HepG2 (cell line): ENCODE data around the gene GRM1. TPM values are rescaled to one million over a fixed set of nuclear protein-coding genes. Genes with fewer than 3 reads are reported as not detected.

Experiments
- AKAP8 ChIP-seq: sonication (generic); formaldehyde crosslinking; IDR thresholded peaks from 2 replicates; pipeline ENCODE4 v1.5.1; 2020; ENCODE audit warnings: mild to moderate bottlenecking, missing genetic modification reagents
- CEBPG ChIP-seq: IDR thresholded peaks from 2 replicates; pipeline ENCODE4 v1.6.1; 2016
- CHD2 ChIP-seq: IDR thresholded peaks from 2 replicates; pipeline ENCODE4 v1.6.1; 2011; ENCODE audit warnings: low read depth, low read length, improper control_type of control experiment
- IKZF1 ChIP-seq: fragments of 450-650 bp; IDR thresholded peaks from 2 replicates; pipeline ENCODE4 v1.7.1; 2016
- JDP2 ChIP-seq: sonication (generic); formaldehyde crosslinking; IDR thresholded peaks from 2 replicates; pipeline ENCODE4 v1.8.1; 2022; ENCODE audit warnings: missing genetic modification reagents, borderline replicate concordance
- KAT7 ChIP-seq: IDR thresholded peaks from 2 replicates; pipeline ENCODE4 v1.6.1; 2018; ENCODE audit warnings: borderline replicate concordance, missing compliant biosample characterization
- KDM5A ChIP-seq: fragments of 200-600 bp; sonication (generic); IDR thresholded peaks from 2 replicates; pipeline ENCODE4 v1.7.0; 2018; ENCODE audit warnings: antibody characterized with exemption, mild to moderate bottlenecking, low read length, borderline replicate concordance
- PAWR ChIP-seq: sonication (generic); formaldehyde crosslinking; IDR thresholded peaks from 2 replicates; pipeline ENCODE4 v1.4.0; 2020; ENCODE audit warnings: missing genetic modification reagents, mild to moderate bottlenecking, borderline replicate concordance
- ZBTB7B ChIP-seq: sonication (generic); formaldehyde crosslinking; IDR thresholded peaks from 2 replicates; pipeline ENCODE4 v1.4.0; 2020; ENCODE audit warnings: missing genetic modification reagents
- ZBTB8A ChIP-seq: sonication (generic); formaldehyde crosslinking; IDR thresholded peaks from 2 replicates; pipeline ENCODE4 v1.4.0; 2020; ENCODE audit warnings: mild to moderate bottlenecking, low read depth, missing genetic modification reagents, borderline replicate concordance
- ZMYM3 ChIP-seq: sonication (generic); formaldehyde crosslinking; IDR thresholded peaks from 2 replicates; pipeline ENCODE4 v1.5.1; 2020; ENCODE audit warnings: mild to moderate bottlenecking, missing genetic modification reagents
- ZNF136 ChIP-seq: sonication (generic); formaldehyde crosslinking; IDR thresholded peaks from 2 replicates; pipeline ENCODE4 v1.8.1; 2022; ENCODE audit warnings: low read depth, mild to moderate bottlenecking, moderate library complexity, missing genetic modification reagents
- ZNF510 ChIP-seq: sonication (generic); formaldehyde crosslinking; IDR thresholded peaks from 2 replicates; pipeline ENCODE4 v1.4.0; 2020; ENCODE audit warnings: low read depth, mild to moderate bottlenecking, missing genetic modification reagents
- ZNF558 ChIP-seq: sonication (generic); formaldehyde crosslinking; IDR thresholded peaks from 2 replicates; pipeline ENCODE4 v1.9.0; 2022; ENCODE audit warnings: mild to moderate bottlenecking, missing genetic modification reagents, borderline replicate concordance
- polyA plus RNA-seq, 8 experiments: library from polyadenylated mRNA; depleted of rRNA in 3 of 8; stranded (reverse) in 7 of 8; unstranded in 1 of 8; fragments of >200 nt; fragmentation: Illumina TruSeq in 4 of 8; extraction: Trizol in 4 of 8; gene quantifications; 2 replicates each; pipeline versions ENCODE4 v1.2.1 to v1.2.3, GENCODE V29; 2011 to 2016; ENCODE audit warnings: low read depth in 4 of 8, missing spikeins in 1 of 8, mixed read lengths in 1 of 8; ENCODE audit not compliant: insufficient read depth in 1 of 8
- total RNA-seq, 5 experiments: library from RNA; depleted of rRNA; stranded (reverse); fragments of >200 nt; fragmentation: Illumina TruSeq; extraction: Trizol; gene quantifications; 2 replicates each; pipeline ENCODE4 v1.2.3, GENCODE V29; 2016; ENCODE audit warnings: low read depth in 1 of 5
- TF ChIP-seq, protein P1 (sequence below): sonication (generic); formaldehyde crosslinking; IDR thresholded peaks from 2 replicates; pipeline ENCODE4 v1.5.1; 2020; ENCODE audit warnings: missing genetic modification reagents, mild to moderate bottlenecking, borderline replicate concordance
- TF ChIP-seq, protein P2 (sequence below): sonication (generic); formaldehyde crosslinking; IDR thresholded peaks from 2 replicates; pipeline ENCODE4 v1.4.0; 2020; ENCODE audit warnings: missing genetic modification reagents, borderline replicate concordance
- TF ChIP-seq, protein P3 (sequence below): sonication (generic); formaldehyde crosslinking; IDR thresholded peaks from one replicate; pipeline ENCODE4 v1.5.1; 2020; ENCODE audit warnings: mild to moderate bottlenecking, missing genetic modification reagents; ENCODE audit errors: not compliant biosample characterization

The GRM1 gene
- total and polyA plus RNA-seq, 2 of the 13 experiments (the other 11 are each of a cell fraction or from before 2014, with no cell fraction given), result 0.09 TPM; not detected in 1

DNA sequence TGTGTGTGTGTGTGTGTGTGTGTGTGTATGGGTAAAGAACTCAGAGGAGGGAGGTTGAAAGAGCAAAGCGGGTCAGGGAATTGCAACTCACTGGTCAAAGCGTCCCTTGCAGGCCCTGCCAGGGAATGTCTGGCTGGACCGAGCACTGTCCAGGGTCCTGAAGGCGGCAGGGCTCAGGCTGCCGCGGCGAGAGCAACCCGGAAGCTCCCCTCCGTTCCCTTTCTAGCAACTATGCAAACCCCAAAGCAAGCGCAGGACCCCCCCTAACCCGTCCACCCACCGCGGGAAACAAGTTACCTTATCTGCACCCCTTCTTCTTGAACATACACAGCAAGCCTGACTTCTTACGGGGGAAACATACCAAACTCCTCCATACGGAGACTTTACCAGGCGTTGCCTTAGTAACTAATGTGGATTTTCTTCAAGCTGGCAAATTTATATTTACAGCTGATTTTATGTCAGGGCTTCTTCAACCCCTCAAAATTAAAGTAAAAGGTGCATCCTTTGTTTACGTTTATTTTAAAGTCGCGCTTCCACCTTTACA is 538 bp upstream of the GRM1 start (continued):
- TF ChIP-seq, protein P1, sequence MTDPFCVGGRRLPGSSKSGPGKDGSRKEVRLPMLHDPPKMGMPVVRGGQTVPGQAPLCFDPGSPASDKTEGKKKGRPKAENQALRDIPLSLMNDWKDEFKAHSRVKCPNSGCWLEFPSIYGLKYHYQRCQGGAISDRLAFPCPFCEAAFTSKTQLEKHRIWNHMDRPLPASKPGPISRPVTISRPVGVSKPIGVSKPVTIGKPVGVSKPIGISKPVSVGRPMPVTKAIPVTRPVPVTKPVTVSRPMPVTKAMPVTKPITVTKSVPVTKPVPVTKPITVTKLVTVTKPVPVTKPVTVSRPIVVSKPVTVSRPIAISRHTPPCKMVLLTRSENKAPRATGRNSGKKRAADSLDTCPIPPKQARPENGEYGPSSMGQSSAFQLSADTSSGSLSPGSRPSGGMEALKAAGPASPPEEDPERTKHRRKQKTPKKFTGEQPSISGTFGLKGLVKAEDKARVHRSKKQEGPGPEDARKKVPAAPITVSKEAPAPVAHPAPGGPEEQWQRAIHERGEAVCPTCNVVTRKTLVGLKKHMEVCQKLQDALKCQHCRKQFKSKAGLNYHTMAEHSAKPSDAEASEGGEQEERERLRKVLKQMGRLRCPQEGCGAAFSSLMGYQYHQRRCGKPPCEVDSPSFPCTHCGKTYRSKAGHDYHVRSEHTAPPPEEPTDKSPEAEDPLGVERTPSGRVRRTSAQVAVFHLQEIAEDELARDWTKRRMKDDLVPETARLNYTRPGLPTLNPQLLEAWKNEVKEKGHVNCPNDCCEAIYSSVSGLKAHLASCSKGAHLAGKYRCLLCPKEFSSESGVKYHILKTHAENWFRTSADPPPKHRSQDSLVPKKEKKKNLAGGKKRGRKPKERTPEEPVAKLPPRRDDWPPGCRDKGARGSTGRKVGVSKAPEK (CRISPR knock-in tag), result no peak
- TF ChIP-seq CEBPG (0 out of 2 replicates have a peak, but pooled peaks have one; percentile 8), ZBTB8A (no peak), CHD2 (no peak), IKZF1 (no peak), KDM5A (no peak), ZNF136 (no peak), ZNF558 (CRISPR knock-in tag) (peak; percentile 76; the same call in 1 of the 2 replicates), ZNF510 (CRISPR knock-in tag) (no peak), JDP2 (CRISPR knock-in tag) (no peak), ZMYM3 (CRISPR knock-in tag) (no peak), AKAP8 (CRISPR knock-in tag) (0 out of 2 replicates have a peak, but pooled peaks have one; percentile 29), ZBTB7B (CRISPR knock-in tag) (peak; percentile 71), PAWR (no peak), KAT7 (CRISPR knock-in tag) (no peak)
- TF ChIP-seq, protein P2, sequence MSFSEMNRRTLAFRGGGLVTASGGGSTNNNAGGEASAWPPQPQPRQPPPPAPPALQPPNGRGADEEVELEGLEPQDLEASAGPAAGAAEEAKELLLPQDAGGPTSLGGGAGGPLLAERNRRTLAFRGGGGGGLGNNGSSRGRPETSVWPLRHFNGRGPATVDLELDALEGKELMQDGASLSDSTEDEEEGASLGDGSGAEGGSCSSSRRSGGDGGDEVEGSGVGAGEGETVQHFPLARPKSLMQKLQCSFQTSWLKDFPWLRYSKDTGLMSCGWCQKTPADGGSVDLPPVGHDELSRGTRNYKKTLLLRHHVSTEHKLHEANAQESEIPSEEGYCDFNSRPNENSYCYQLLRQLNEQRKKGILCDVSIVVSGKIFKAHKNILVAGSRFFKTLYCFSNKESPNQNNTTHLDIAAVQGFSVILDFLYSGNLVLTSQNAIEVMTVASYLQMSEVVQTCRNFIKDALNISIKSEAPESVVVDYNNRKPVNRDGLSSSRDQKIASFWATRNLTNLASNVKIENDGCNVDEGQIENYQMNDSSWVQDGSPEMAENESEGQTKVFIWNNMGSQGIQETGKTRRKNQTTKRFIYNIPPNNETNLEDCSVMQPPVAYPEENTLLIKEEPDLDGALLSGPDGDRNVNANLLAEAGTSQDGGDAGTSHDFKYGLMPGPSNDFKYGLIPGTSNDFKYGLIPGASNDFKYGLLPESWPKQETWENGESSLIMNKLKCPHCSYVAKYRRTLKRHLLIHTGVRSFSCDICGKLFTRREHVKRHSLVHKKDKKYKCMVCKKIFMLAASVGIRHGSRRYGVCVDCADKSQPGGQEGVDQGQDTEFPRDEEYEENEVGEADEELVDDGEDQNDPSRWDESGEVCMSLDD, result peak; percentile 83
- TF ChIP-seq, protein P3, sequence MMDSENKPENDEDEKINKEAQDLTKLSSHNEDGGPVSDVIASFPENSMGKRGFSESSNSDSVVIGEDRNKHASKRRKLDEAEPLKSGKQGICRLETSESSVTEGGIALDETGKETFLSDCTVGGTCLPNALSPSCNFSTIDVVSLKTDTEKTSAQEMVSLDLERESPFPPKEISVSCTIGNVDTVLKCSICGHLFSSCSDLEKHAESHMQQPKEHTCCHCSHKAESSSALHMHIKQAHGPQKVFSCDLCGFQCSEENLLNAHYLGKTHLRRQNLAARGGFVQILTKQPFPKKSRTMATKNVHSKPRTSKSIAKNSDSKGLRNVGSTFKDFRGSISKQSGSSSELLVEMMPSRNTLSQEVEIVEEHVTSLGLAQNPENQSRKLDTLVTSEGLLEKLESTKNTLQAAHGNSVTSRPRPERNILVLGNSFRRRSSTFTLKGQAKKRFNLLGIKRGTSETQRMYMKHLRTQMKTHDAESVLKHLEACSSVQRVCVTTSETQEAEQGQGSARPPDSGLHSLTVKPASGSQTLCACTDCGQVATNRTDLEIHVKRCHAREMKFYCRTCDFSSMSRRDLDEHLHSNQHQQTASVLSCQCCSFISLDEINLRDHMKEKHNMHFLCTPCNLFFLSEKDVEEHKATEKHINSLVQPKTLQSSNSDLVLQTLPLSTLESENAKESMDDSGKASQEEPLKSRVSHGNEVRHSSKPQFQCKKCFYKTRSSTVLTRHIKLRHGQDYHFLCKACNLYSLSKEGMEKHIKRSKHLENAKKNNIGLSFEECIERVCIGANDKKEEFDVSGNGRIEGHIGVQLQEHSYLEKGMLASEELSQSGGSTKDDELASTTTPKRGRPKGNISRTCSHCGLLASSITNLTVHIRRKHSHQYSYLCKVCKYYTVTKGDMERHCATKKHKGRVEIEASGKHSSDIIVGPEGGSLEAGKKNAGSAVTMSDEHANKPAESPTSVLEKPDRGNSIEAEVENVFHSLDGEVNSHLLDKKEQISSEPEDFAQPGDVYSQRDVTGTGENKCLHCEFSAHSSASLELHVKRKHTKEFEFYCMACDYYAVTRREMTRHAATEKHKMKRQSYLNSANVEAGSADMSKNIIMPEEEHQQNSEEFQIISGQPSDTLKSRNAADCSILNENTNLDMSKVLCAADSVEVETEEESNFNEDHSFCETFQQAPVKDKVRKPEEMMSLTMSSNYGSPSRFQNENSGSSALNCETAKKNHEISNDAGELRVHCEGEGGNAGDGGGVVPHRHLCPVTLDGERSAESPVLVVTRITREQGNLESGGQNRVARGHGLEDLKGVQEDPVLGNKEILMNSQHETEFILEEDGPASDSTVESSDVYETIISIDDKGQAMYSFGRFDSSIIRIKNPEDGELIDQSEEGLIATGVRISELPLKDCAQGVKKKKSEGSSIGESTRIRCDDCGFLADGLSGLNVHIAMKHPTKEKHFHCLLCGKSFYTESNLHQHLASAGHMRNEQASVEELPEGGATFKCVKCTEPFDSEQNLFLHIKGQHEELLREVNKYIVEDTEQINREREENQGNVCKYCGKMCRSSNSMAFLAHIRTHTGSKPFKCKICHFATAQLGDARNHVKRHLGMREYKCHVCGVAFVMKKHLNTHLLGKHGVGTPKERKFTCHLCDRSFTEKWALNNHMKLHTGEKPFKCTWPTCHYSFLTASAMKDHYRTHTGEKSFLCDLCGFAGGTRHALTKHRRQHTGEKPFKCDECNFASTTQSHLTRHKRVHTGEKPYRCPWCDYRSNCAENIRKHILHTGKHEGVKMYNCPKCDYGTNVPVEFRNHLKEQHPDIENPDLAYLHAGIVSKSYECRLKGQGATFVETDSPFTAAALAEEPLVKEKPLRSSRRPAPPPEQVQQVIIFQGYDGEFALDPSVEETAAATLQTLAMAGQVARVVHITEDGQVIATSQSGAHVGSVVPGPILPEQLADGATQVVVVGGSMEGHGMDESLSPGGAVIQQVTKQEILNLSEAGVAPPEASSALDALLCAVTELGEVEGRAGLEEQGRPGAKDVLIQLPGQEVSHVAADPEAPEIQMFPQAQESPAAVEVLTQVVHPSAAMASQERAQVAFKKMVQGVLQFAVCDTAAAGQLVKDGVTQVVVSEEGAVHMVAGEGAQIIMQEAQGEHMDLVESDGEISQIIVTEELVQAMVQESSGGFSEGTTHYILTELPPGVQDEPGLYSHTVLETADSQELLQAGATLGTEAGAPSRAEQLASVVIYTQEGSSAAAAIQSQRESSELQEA (CRISPR knock-in tag), result no peak
